ENCODE data around the gene GARNL3. TPM values are rescaled to one million over a fixed set of nuclear protein-coding genes. Genes with fewer than 3 reads are reported as not detected.

Gene GARNL3
- total and polyA plus RNA-seq, 2 of the 13 experiments (the other 11 are each of a cell fraction or from before 2014, with no cell fraction given) = 3.9 to 11.0 TPM

GRCh38 chr9:127323393-127323792 lies 58.8 kb downstream of the GARNL3 start:
- Histone ChIP-seq H3K9me3 (ENCODE audit: low read length) (no peaks in the 10 kb centered on the region), H3K4me3 (replicated peaks in 1 of 3; ENCODE audit: insufficient read depth in 1 of 3, low read depth in 2 of 3, low read length in 3 of 3) (no peak overlapping the region), H3K4me2 (ENCODE audit: low read depth, low read length) (no peak overlapping the region), H3K27ac (ENCODE audit: extremely low read length, insufficient read depth, low read length) (no peak overlapping the region), H4K20me1 (ENCODE audit: insufficient read depth, low read length) (no peaks in the 10 kb centered on the region), H3K79me2 (ENCODE audit: insufficient read depth, low read length) (no peaks in the 10 kb centered on the region), H2AFZ (ENCODE audit: low read length) (no peak overlapping the region), H3K27me3 (ENCODE audit: control insufficient read depth in 1 of 2, insufficient read depth in 2 of 2, low read length in 2 of 2) (no peaks in the 10 kb centered on the region), H3K9ac (ENCODE audit: insufficient read depth, low read depth, low read length) (no peak overlapping the region), H3K36me3 (replicated peaks in 1 of 2; ENCODE audit: control insufficient read depth in 1 of 2, insufficient read depth in 2 of 2, low read length in 2 of 2) (peaks cover 0 to 7% of the 10 kb centered on the region in 2 experiments; a peak in 2 of 5 replicates), H3K4me1 (ENCODE audit: insufficient read depth, low read length) (no peaks in the 10 kb centered on the region)
- ChIA-PET CTCF (ENCODE audit: low intra/inter-chr PET ratio, low total read pairs) (no interaction called here), POLR2A (no interaction called here)
- intact Hi-C loops (cut with micrococcal nuclease; ENCODE audit: unreplicated experiment) (no loop called here), in situ Hi-C loops (cut with HindIII; ENCODE audit: extremely low pct_ligation_motif_present, low pct_unique_long_range_greater_than_20kb) (no loop called here)
- TF ChIP-seq NKX3-1 (CRISPR knock-in tag; IDR thresholded peaks at IDR 0.05) = no peak
- no peak for TF ChIP-seq ZSCAN30 (CRISPR knock-in tag; IDR thresholded peaks at IDR 0.05)
- TF ChIP-seq GATAD2A (CRISPR knock-in tag; IDR thresholded peaks at IDR 0.05) = no peak
- no peak for TF ChIP-seq KDM3A (CRISPR knock-in tag; IDR thresholded peaks at IDR 0.05; ENCODE audit: low read depth)
- TF ChIP-seq ZBED4 (CRISPR knock-in tag; IDR thresholded peaks at IDR 0.05; ENCODE audit: borderline replicate concordance) = no peak
- TF ChIP-seq FOXM1 (CRISPR knock-in tag; IDR thresholded peaks at IDR 0.05) = no peak
- TF ChIP-seq CEBPG (CRISPR knock-in tag; IDR thresholded peaks at IDR 0.05) = no peak
- no peak for TF ChIP-seq CBX5 (CRISPR knock-in tag; IDR thresholded peaks at IDR 0.05; ENCODE audit: borderline replicate concordance)
- TF ChIP-seq ZNF670 (CRISPR knock-in tag; IDR thresholded peaks at IDR 0.05; ENCODE audit: borderline replicate concordance) = no peak
- TF ChIP-seq PAF1 (CRISPR knock-in tag; IDR thresholded peaks at IDR 0.05) = no peak
- TF ChIP-seq ZSCAN29 (CRISPR knock-in tag; conservative IDR thresholded peaks at IDR 0.05) = no peak
- no peak for TF ChIP-seq ZNF260 (CRISPR knock-in tag; IDR thresholded peaks at IDR 0.05; ENCODE audit: borderline replicate concordance, low read depth)
- DNase-seq (ENCODE audit: low spot score) (no peak), ATAC-seq (no peak), FAIRE-seq (no peak)
- WGBS (ENCODE audit: low lambda C conversion rate) = 84% methylated on average over 5 of the region's 5 CpGs
- no TSS peak for BruUV-seq (replicated peaks)
